SK-MEL-5 (cell line): ENCODE data around the gene CCDC60. TPM values are rescaled to one million over a fixed set of nuclear protein-coding genes. Genes with fewer than 3 reads are reported as not detected.

ENCODE experiments used
- DNase-seq: peaks from one replicate; pipeline ENCODE4 v3.0.0-alpha.2; 2016; ENCODE audit warnings: low read depth, low spot score
- in situ Hi-C: cut with HindIII; loops from 2 replicates; pipeline ENCODE4 v1.10.0; 2016; ENCODE audit warnings: low sequenced_read_pairs, high pct_unique_total_duplicates, low pct_unique_long_range_greater_than_20kb
- total RNA-seq: library from RNA; depleted of rRNA; stranded (reverse); fragments of >200 nt; shearing (Covaris generic); gene quantifications from 2 replicates; pipeline ENCODE4 v1.2.3, GENCODE V29; 2014

The CCDC60 gene
- total RNA-seq, 1 experiment from 2014 or later: not detected

DNA sequence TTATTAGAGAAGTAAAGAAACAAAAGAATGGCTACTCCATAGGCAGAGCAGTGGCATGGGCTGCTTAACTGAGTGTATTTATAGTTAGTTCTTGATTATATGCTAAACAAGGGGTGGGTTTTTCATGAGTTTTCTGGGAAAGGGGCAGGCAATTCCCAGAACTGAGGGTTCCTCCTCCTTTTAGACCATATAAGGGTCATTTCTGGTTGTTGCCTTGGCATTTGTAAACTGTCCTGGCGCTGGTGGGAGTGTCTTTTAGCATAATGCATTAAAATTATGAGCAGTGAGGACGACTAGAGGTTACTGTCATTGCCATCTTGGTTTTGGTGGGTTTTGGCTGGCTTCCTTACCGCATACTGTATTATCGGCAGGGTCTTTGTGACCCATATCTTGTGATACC lies 40.1 kb downstream of the CCDC60 start:
- in situ Hi-C loops: no loop called here
- no peak for DNase-seq

DNA sequence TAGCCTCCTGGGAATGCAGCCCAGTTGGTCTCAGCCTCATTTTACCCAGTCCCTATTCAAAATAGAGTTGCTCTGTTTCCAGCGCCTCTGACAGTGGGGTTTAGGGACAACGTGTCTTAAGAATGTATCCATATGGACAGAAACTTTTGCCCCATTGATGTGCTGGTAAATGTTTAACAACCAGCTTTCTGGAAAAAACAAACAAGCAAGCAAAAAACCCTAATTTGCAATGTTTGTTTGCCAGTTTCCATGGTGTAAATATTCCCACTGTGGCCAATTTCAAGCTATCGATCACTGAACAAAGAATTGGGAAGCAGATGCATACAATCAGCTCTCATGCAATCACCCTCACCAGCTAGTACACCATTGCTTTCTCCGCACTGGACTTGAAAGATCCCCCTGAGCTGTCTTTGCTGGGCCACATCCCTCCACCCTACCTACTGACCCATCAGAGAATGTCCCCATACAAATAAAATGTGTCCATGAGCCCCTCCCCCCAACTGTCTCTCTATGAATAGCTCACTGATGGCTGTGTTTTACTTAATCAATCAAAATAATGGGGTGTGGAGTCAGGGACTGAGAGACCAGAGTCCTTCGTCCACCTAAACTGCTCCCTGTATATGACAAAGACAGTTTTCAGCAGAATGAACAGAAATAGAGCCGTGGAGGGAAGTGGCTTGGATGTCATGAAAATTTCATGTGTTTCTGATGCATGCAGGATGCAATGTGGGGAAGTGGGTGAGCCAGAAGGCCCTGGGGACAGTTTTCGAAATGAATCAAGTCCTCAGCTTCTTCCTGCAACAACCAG lies 40.8 kb downstream of the CCDC60 start:
- DNase-seq: no peak
- in situ Hi-C loops: no loop called here

DNA sequence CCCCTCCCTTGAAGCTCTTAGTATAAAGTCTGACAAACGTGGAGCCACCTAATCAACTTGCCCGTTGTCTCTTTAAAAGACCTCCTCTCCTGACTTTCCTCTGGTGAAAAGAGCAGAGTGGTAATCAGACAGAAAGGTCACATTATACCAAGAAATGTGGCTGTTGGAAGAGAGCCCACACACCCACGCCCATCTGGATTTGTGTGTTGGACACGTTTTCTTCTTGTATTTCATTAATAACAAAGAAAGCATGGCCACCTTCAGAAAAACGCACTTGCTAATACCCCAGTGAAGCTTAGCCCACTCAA lies 41.3 kb downstream of the CCDC60 start:
- in situ Hi-C loops: no loop called here
- DNase-seq: no peak

DNA sequence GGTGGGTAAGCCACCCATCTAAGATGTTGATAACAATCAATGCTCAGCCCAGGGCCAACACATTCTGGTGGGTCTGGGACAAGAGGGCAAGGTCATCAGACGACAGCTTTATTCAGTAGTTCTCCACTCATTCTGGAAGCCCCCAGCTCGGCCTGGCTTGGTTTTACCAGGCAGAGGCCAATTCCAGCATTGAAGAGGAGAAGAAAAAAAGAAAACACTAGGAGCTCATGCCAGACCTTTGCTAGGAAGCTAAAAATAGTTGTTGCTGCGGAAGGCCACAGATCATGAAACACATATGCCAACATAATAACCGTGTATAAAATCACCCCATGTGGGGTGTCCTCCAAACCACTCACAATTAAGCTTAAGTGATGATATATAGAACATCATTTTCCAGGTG lies 44.4 kb downstream of the CCDC60 start:
- in situ Hi-C loops: no loop called here
- no peak for DNase-seq

- in situ Hi-C loops: no loop called here
Measured at GRCh38 chr12:119381471-119382235, 47.1 kb downstream of the CCDC60 start.

GRCh38 chr12:119383206-119383605 lies 48.7 kb downstream of the CCDC60 start:
- no peak for DNase-seq
- in situ Hi-C loops: no loop called here

More at GRCh38 chr12:119381471-119382235, 47.1 kb downstream of the CCDC60 start:
- no peak for DNase-seq

GRCh38 chr12:119384340-119384739 lies 49.8 kb downstream of the CCDC60 start:
- in situ Hi-C loops: no loop called here
- DNase-seq: no peak

GRCh38 chr12:119385659-119386058 lies 51.1 kb downstream of the CCDC60 start:
- in situ Hi-C loops: no loop called here
- DNase-seq: no peak

- DNase-seq: no peak
- in situ Hi-C loops: no loop called here
Measured at GRCh38 chr12:119389687-119390086, 55.2 kb downstream of the CCDC60 start.

DNA sequence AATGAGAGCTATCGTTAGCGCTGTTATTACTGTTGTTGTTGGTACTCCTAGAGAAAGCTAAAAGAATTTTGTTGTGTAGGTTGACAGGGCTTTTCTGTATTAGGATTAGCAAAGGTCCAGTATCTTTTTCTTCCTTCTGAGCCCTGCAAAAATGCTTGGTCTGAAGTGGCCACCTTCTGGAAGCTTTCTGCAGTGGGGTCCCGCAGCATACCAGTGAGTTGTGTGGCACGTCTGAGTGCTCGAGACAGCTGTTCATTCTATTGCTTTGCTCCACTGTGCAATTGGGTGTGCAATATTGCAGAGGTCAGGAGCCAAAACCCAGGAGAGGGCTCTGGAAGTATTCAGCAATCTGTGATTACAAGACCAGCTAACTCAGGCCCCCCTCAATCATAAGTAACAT lies 57.1 kb downstream of the CCDC60 start:
- no peak for DNase-seq
- in situ Hi-C loops: no loop called here

GRCh38 chr12:119393677-119394076 lies 59.1 kb downstream of the CCDC60 start:
- DNase-seq: peak; percentile 19
- in situ Hi-C loops: no loop called here

DNA sequence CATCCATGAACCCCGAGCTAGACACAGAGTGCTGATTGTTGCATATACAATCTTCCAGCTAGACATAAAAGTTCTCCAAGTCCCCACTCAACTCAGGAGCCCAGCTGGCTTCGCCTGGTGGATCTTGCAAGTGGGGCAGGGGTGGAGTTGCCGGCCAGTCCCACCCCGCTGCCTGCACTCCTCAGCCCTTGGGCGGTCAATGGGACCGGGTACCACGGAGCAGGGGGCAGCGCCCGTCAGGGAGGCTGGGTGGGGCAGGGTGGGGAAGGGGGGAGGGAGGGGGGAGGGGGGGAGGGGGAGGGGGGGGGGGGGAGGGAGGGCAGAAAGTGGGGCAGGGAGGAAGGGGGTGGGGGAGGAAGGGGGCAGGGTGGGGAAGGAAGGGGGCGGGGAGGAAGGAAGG lies 63.0 kb downstream of the CCDC60 start:
- DNase-seq: no peak
- in situ Hi-C loops: no loop called here

DNA sequence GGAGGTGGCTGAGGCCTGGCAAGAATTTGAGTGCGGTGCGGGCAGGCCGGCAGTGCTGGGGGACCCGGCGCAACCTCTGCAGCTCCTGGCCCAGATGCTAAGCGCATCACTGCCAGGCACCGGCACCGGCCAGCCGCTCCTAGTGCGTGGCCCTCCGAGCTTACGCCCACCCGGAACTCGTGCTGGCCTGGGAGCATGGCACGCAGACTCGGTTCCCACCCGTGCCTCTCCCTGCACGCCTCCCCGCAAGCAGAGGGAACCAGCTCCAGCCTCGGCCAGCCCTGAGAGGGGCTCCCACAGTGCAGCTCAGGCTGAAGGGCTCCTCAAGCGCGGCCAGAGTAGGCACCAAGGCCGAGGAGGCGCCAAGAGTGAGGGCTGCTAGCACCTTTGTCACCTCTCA lies 63.7 kb downstream of the CCDC60 start:
- in situ Hi-C loops: no loop called here
- no peak for DNase-seq

DNA sequence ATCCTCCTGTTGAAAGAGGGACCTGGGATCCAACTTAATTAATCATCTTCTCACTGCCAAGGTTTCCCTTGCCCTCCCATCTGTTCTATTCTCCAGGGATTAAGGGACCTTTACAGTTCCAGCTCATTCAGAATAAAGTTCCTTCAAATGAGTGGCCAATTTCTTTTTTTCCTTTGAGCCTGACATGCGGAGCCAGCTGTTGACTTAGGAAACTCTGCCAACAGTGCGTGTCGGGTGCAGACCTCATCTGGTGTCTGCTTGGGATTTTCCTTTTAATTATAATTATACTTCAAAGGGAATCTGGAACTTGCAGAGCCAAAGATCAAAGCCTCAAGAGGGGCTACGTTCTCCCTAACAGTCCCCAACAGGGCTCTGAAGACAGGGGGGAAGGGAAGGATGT lies 64.8 kb downstream of the CCDC60 start:
- no peak for DNase-seq
- in situ Hi-C loops: no loop called here

DNA sequence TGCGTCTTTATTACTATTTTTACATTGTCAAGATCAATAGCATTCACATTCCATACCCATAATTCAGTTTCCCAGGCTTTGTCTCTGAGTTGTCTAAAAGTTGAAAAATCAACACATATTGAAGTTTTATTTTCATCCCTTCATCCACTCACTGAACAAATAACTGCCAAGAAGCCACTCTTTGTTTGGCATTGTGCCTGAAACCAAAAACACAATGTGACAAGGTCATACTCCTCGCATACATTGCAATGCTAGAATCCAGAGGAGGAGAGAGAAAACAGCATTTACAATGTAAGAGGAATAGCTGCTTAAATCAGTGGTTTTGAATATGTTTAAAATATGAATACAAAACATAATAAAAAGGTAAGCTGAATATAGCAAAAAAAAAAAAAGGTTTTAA lies 71.8 kb downstream of the CCDC60 start:
- in situ Hi-C loops: no loop called here
- DNase-seq: no peak

- in situ Hi-C loops: no loop called here
- DNase-seq: no peak
Measured at GRCh38 chr12:119406811-119407210, 72.3 kb downstream of the CCDC60 start.

- no peak for DNase-seq
- in situ Hi-C loops: no loop called here
Measured at GRCh38 chr12:119409043-119409442, 74.5 kb downstream of the CCDC60 start.

DNA sequence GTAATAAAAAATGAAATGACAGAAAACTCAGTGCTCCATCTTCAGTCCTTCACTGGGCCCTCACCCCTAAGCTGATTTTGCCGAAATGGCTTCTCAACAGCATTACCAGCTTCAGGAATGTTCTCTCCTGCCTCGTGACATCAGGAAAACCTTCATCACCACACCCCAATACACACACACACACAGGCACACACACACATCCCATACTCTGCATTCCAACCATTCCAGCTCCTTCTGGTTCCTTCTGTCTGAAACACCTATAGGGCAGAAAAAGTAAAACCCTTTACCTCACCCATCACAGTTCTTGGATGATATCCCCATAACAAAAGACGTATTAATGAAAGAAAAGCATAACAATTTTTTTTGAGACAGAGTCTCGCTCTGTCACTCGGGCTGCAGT lies 75.9 kb downstream of the CCDC60 start:
- no peak for DNase-seq
- in situ Hi-C loops: no loop called here

GRCh38 chr12:119412306-119412705 lies 77.8 kb downstream of the CCDC60 start:
- in situ Hi-C loops: no loop called here
- no peak for DNase-seq
